GM18858 (cell line): Measurements from ENCODE around the gene TFPI.
A peak's percentile ranks its signal among the peaks of the same experiment; 100 is the strongest.

Source experiments
- ATAC-seq: cut with Tn5 transposase; IDR thresholded peaks from one replicate; pipeline ENCODE4 v1.9.1; 2021; ENCODE audit not compliant: unreplicated experiment

TFPI gene

GRCh38 chr2:187506416-187506815 is 47.8 kb downstream of the TFPI start:
- no peak for ATAC-seq

- ATAC-seq = no peak
Measured at GRCh38 chr2:187505065-187505672, 49.1 kb downstream of the TFPI start.

- ATAC-seq = no peak
Measured at GRCh38 chr2:187504312-187504921, 49.8 kb downstream of the TFPI start.

GRCh38 chr2:187503700-187504099 is 50.5 kb downstream of the TFPI start:
- no peak for ATAC-seq

GRCh38 chr2:187502467-187502866 is 51.8 kb downstream of the TFPI start:
- no peak for ATAC-seq

- ATAC-seq = no peak
Measured at GRCh38 chr2:187500585-187501359, 53.5 kb downstream of the TFPI start.

- ATAC-seq = peak; percentile 94
Measured at GRCh38 chr2:187499941-187500532, 54.2 kb downstream of the TFPI start.

- no peak for ATAC-seq
Measured at GRCh38 chr2:187497858-187498463, 56.3 kb downstream of the TFPI start.

GRCh38 chr2:187497140-187497539 is 57.1 kb downstream of the TFPI start:
- ATAC-seq = no peak

- no peak for ATAC-seq
Measured at GRCh38 chr2:187495324-187495723, 58.9 kb downstream of the TFPI start.

GRCh38 chr2:187493877-187494568 is 60.2 kb downstream of the TFPI start:
- no peak for ATAC-seq

- ATAC-seq = no peak
Measured at GRCh38 chr2:187493180-187493579, 61.1 kb downstream of the TFPI start.

GRCh38 chr2:187486241-187486640 is 68.0 kb downstream of the TFPI start:
- no peak for ATAC-seq

GRCh38 chr2:187485523-187485922 is 68.7 kb downstream of the TFPI start:
- no peak for ATAC-seq

GRCh38 chr2:187483537-187483936 is 70.7 kb downstream of the TFPI start:
- ATAC-seq = no peak

- peak; percentile 95 for ATAC-seq
Measured at GRCh38 chr2:187482796-187483195, 71.4 kb downstream of the TFPI start.

- no peak for ATAC-seq
Measured at GRCh38 chr2:187481543-187481942, 72.7 kb downstream of the TFPI start.

GRCh38 chr2:187478719-187479118 is 75.5 kb downstream of the TFPI start:
- ATAC-seq = no peak

GRCh38 chr2:187477051-187477450 is 77.2 kb downstream of the TFPI start:
- no peak for ATAC-seq

- peak; percentile 90 for ATAC-seq
Measured at GRCh38 chr2:187475499-187476248, 78.6 kb downstream of the TFPI start.
